Osteoblast (primary cell): ENCODE measurements around the gene DIAPH2. TPM values are rescaled to one million over a fixed set of nuclear protein-coding genes. Genes with fewer than 3 reads are reported as not detected.

ENCODE experiments used
- DNase-seq: peaks from one replicate; pipeline ENCODE4 v3.0.0; 2011; ENCODE audit warnings: low spot score, mixed read lengths; ENCODE audit not compliant: insufficient read length; ENCODE audit errors: missing footprints
- H2AFZ ChIP-seq: 2 replicates; pipeline ENCODE4 v1.6.0; 2011; ENCODE audit warnings: mild to moderate bottlenecking, low read length
- H3K27ac ChIP-seq: 2 replicates; pipeline ENCODE4 v1.5.1; 2011; ENCODE audit warnings: mild to moderate bottlenecking, low read depth, low read length, moderate library complexity
- H3K27me3 ChIP-seq: 2 replicates; pipeline ENCODE4 v1.6.0; 2012; ENCODE audit warnings: mild to moderate bottlenecking, control low read depth, inconsistent platforms, low read length, moderate library complexity; ENCODE audit not compliant: insufficient read depth
- H3K36me3 ChIP-seq: 2 replicates; pipeline ENCODE4 v1.5.1; 2011; ENCODE audit warnings: mild to moderate bottlenecking, low read length, control low read depth, moderate library complexity; ENCODE audit not compliant: insufficient read depth
- H3K4me1 ChIP-seq: 2 replicates; pipeline ENCODE4 v1.5.1; 2011; ENCODE audit warnings: mild to moderate bottlenecking, low read length, control low read depth, moderate library complexity; ENCODE audit not compliant: insufficient read depth
- H3K4me2 ChIP-seq: 2 replicates; pipeline ENCODE4 v1.6.0; 2011; ENCODE audit warnings: mild to moderate bottlenecking, low read length; ENCODE audit not compliant: insufficient read depth
- H3K4me3 ChIP-seq: fragments of 200-600 bp; sonication (generic); 3 replicates; pipeline ENCODE4 v1.5.1; 2012; ENCODE audit warnings: mild to moderate bottlenecking, low read length, inconsistent platforms; ENCODE audit not compliant: insufficient read depth
- H3K79me2 ChIP-seq: 2 replicates; pipeline ENCODE4 v1.6.0; 2012; ENCODE audit warnings: mild to moderate bottlenecking, low read length, control low read depth, inconsistent platforms; ENCODE audit not compliant: insufficient read depth
- H3K9me3 ChIP-seq: 2 replicates; pipeline ENCODE4 v1.5.1; 2011; ENCODE audit warnings: low read depth, low read length, control low read depth
- H4K20me1 ChIP-seq: 2 replicates; pipeline ENCODE4 v1.6.0; 2012; ENCODE audit warnings: mild to moderate bottlenecking, low read length, control low read depth; ENCODE audit not compliant: insufficient read depth
- CTCF ChIP-seq: IDR thresholded peaks from 2 replicates; pipeline ENCODE4 v1.5.1; 2011; ENCODE audit warnings: mild to moderate bottlenecking, low read depth, low read length, moderate library complexity; ENCODE audit errors: extremely low read depth
- total RNA-seq: library from RNA; depleted of rRNA; stranded (reverse); fragments of >200 nt; gene quantifications from 2 replicates; pipeline ENCODE4 v1.2.3, GENCODE V29; 2012

DIAPH2 gene
- 21.0 and 25.6 TPM in 2 replicates for total RNA-seq

GRCh38 chrX:96684339-96685209, at the start of gene DIAPH2:
DIAPH2 (plus strand) TSS chrX:96684842.
- H3K27me3 ChIP-seq = no peaks in the 10 kb centered on the region
- peak within 1 kb of the TSS; percentile 68 for H3K27ac ChIP-seq
- H4K20me1 ChIP-seq = no peaks in the 10 kb centered on the region
- no peaks in the 10 kb centered on the region for H3K36me3 ChIP-seq
- H3K9me3 ChIP-seq = no peaks in the 10 kb centered on the region
- peak; percentile 80 for DNase-seq
- peaks cover 4% of the 10 kb centered on the region for H3K4me1 ChIP-seq
- peaks cover 21% of the 10 kb centered on the region for H3K79me2 ChIP-seq
- peak within 1 kb of the TSS; percentile 81 for H3K4me3 ChIP-seq
- H3K4me2 ChIP-seq = peak within 1 kb of the TSS; percentile 85
- TF ChIP-seq CTCF = peak; percentile 9
- H2AFZ ChIP-seq = peak within 1 kb of the TSS; percentile 89

GRCh38 chrX:96650023-96650422, 34.6 kb upstream of the DIAPH2 start:
- TF ChIP-seq CTCF = no peak
- Histone ChIP-seq H3K27ac (no peak overlapping the region), H3K9me3 (no peaks in the 10 kb centered on the region), H2AFZ (no peak overlapping the region), H3K27me3 (no peaks in the 10 kb centered on the region), H3K4me2 (no peak overlapping the region), H3K79me2 (no peaks in the 10 kb centered on the region), H3K36me3 (no peaks in the 10 kb centered on the region), H4K20me1 (no peaks in the 10 kb centered on the region), H3K4me1 (no peaks in the 10 kb centered on the region), H3K4me3 (no peak overlapping the region)
- no peak for DNase-seq

GRCh38 chrX:96655947-96656623, 28.6 kb upstream of the DIAPH2 start:
- Histone ChIP-seq H3K79me2 (no peaks in the 10 kb centered on the region), H3K36me3 (no peaks in the 10 kb centered on the region), H3K4me2 (no peak overlapping the region), H3K4me3 (no peak overlapping the region), H2AFZ (no peak overlapping the region), H3K27me3 (no peaks in the 10 kb centered on the region), H4K20me1 (no peaks in the 10 kb centered on the region), H3K9me3 (no peaks in the 10 kb centered on the region), H3K4me1 (no peaks in the 10 kb centered on the region), H3K27ac (no peak overlapping the region)
- no peak for DNase-seq
- no peak for TF ChIP-seq CTCF

GRCh38 chrX:96682516-96682915, 2.1 kb upstream of the DIAPH2 start:
- Histone ChIP-seq H3K4me3 (no peak overlapping the region), H4K20me1 (no peaks in the 10 kb centered on the region), H2AFZ (no peak overlapping the region), H3K4me2 (no peak overlapping the region), H3K9me3 (no peaks in the 10 kb centered on the region), H3K27ac (no peak overlapping the region), H3K79me2 (peaks cover 7% of the 10 kb centered on the region), H3K27me3 (no peaks in the 10 kb centered on the region), H3K4me1 (peaks cover 4% of the 10 kb centered on the region), H3K36me3 (no peaks in the 10 kb centered on the region)
- no peak for TF ChIP-seq CTCF
- DNase-seq = no peak
